Hepatocyte (in vitro differentiated cells): ENCODE measurements around the gene EARS2. TPM values are rescaled to one million over a fixed set of nuclear protein-coding genes. Genes with fewer than 3 reads are reported as not detected.

Experiments
- DNase-seq: peaks from one replicate; pipeline ENCODE4 v3.0.0-alpha.2; 2016; ENCODE audit warnings: low spot score
- H2AFZ ChIP-seq: fragments of 200-600 bp; sonication (generic); 2 replicates; pipeline ENCODE4 v1.6.0; 2016; ENCODE audit warnings: antibody characterized with exemption, mild to moderate bottlenecking
- H3K27ac ChIP-seq: fragments of 200-600 bp; sonication (generic); 2 replicates; pipeline ENCODE4 v1.5.1; 2016; ENCODE audit warnings: mild to moderate bottlenecking
- H3K27me3 ChIP-seq: fragments of 200-600 bp; sonication (generic); 2 replicates; pipeline ENCODE4 v1.6.1; 2016
- H3K36me3 ChIP-seq: fragments of 200-600 bp; sonication (generic); replicated peaks from 2 replicates; pipeline ENCODE4 v1.5.1; 2016; ENCODE audit warnings: low read depth; ENCODE audit not compliant: insufficient read depth
- H3K4me1 ChIP-seq: fragments of 200-600 bp; sonication (generic); 2 replicates; pipeline ENCODE4 v1.5.1; 2016; ENCODE audit warnings: mild to moderate bottlenecking, moderate library complexity; ENCODE audit not compliant: insufficient read depth
- H3K4me2 ChIP-seq: fragments of 200-600 bp; sonication (generic); 2 replicates; pipeline ENCODE4 v1.6.0; 2016
- H3K4me3 ChIP-seq: fragments of 200-600 bp; sonication (generic); 2 replicates; pipeline ENCODE4 v1.5.1; 2016; ENCODE audit warnings: mild to moderate bottlenecking
- H3K79me2 ChIP-seq: fragments of 200-600 bp; sonication (generic); 2 replicates; pipeline ENCODE4 v1.6.0; 2017; ENCODE audit warnings: mild to moderate bottlenecking
- H3K9me2 ChIP-seq: fragments of 200-600 bp; sonication (generic); replicated peaks from 2 replicates; pipeline ENCODE4 v1.6.0; 2017; ENCODE audit warnings: mild to moderate bottlenecking; ENCODE audit not compliant: insufficient read depth
- H3K9me3 ChIP-seq: fragments of 200-600 bp; sonication (generic); 2 replicates; pipeline ENCODE4 v1.5.1; 2016; ENCODE audit warnings: low read depth, mild to moderate bottlenecking
- H4K20me1 ChIP-seq: fragments of 200-600 bp; sonication (generic); 2 replicates; pipeline ENCODE4 v1.6.0; 2016; ENCODE audit warnings: mild to moderate bottlenecking; ENCODE audit not compliant: insufficient read depth, poor library complexity, severe bottlenecking
- EZH2 ChIP-seq: fragments of 200-600 bp; sonication (generic); IDR thresholded peaks from 2 replicates; pipeline ENCODE4 v1.6.1; 2016; ENCODE audit warnings: antibody characterized with exemption, mild to moderate bottlenecking, borderline replicate concordance
- EZH2phosphoT487 ChIP-seq: fragments of 200-600 bp; sonication (generic); IDR thresholded peaks from one replicate; pipeline ENCODE4 v1.6.1; 2018; ENCODE audit warnings: antibody characterized with exemption, mild to moderate bottlenecking, low read depth, moderate library complexity; ENCODE audit not compliant: unreplicated experiment, severe bottlenecking
- WGBS: methylation state at CpG from one replicate; pipeline ENCODE4 v1.1.6; 2016; ENCODE audit warnings: low lambda C conversion rate; ENCODE audit errors: missing lambda C conversion rate; 5-methylcytosine and 5-hydroxymethylcytosine counted together
- polyA plus RNA-seq: library from polyadenylated mRNA; unstranded; fragments of >200 nt; fragmentation: Nextera tagmentation; extraction: Ambion mirVana; gene quantifications from 2 replicates; pipeline ENCODE4 v1.2.1, GENCODE V29; 2016
- total RNA-seq: library from RNA; depleted of rRNA; stranded (reverse); fragments of >200 nt; gene quantifications from 2 replicates; pipeline ENCODE4 v1.2.3, GENCODE V29; 2014
- TF ChIP-seq, protein P1 (sequence below): fragments of 200-600 bp; sonication (generic); IDR thresholded peaks from 2 replicates; pipeline ENCODE4 v1.5.1; 2016; ENCODE audit warnings: antibody characterized with exemption, mild to moderate bottlenecking; ENCODE audit not compliant: poor library complexity

EARS2 gene
- total and polyA plus RNA-seq, 2 experiments from 2014 or later, result 25.2 to 26.5 TPM

DNA sequence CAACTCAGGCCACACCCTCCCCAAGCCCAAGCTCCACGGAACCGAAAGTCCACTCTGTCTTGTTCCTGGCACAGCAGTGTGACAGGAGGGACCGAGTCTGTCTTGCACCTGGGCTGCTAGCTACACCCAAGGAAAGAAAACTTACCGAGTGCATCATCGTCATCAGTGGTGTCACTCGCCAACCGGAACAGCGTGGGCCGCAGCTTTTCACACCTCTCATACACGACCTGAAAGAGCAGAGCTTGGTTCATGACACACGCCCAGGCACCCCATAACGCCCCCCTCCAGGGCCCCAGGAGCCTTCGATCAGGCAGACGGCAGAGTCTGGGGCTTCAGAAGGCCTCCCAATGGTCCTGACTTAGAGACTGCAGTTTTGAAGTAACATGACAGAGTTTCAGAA, 74.4 kb downstream of the EARS2 start:
- Histone ChIP-seq H3K36me3 (no peaks in the 10 kb centered on the region), H3K9me2 (no peaks in the 10 kb centered on the region), H2AFZ (no peak overlapping the region), H3K27me3 (no peaks in the 10 kb centered on the region), H4K20me1 (no peaks in the 10 kb centered on the region), H3K9me3 (no peaks in the 10 kb centered on the region), H3K4me3 (no peak overlapping the region), H3K27ac (no peak overlapping the region), H3K4me1 (no peaks in the 10 kb centered on the region), H3K4me2 (no peak overlapping the region), H3K79me2 (no peaks in the 10 kb centered on the region)
- no peak for DNase-seq
- WGBS, result 93% methylated on average over 14 of the region's 14 CpGs
- TF ChIP-seq EZH2 (no peak), EZH2phosphoT487 (no peak)
- TF ChIP-seq, protein P1, sequence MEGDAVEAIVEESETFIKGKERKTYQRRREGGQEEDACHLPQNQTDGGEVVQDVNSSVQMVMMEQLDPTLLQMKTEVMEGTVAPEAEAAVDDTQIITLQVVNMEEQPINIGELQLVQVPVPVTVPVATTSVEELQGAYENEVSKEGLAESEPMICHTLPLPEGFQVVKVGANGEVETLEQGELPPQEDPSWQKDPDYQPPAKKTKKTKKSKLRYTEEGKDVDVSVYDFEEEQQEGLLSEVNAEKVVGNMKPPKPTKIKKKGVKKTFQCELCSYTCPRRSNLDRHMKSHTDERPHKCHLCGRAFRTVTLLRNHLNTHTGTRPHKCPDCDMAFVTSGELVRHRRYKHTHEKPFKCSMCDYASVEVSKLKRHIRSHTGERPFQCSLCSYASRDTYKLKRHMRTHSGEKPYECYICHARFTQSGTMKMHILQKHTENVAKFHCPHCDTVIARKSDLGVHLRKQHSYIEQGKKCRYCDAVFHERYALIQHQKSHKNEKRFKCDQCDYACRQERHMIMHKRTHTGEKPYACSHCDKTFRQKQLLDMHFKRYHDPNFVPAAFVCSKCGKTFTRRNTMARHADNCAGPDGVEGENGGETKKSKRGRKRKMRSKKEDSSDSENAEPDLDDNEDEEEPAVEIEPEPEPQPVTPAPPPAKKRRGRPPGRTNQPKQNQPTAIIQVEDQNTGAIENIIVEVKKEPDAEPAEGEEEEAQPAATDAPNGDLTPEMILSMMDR, result no peak

DNA sequence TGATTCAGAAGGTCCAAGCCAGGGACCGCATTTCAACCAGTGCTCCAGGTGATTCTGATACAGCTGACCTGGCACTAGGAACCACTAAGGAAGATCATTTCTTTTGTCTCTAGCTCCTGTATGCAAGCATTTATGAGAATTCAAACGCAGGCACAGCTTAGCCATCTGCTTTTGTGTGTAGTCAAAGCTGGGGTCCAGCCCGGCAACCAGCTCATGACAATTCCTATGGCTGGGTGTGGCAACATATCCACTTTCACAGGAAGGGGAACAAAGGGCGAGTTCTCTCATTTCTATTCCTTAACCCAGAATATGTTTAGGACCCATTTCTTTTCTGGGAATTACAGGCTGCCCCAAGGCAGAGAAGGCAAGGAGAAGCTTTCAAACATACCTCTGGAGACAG, 76.9 kb downstream of the EARS2 start:
- TF ChIP-seq EZH2phosphoT487 (no peak), EZH2 (no peak)
- TF ChIP-seq, protein P1, result no peak
- Histone ChIP-seq H3K27me3 (no peaks in the 10 kb centered on the region), H4K20me1 (no peaks in the 10 kb centered on the region), H3K4me1 (no peaks in the 10 kb centered on the region), H3K9me3 (no peaks in the 10 kb centered on the region), H3K27ac (no peak overlapping the region), H3K4me2 (no peak overlapping the region), H3K79me2 (no peaks in the 10 kb centered on the region), H3K4me3 (no peak overlapping the region), H3K36me3 (no peaks in the 10 kb centered on the region), H3K9me2 (no peaks in the 10 kb centered on the region), H2AFZ (no peak overlapping the region)
- no peak for DNase-seq
- WGBS, result 94% methylated on average over 4 of the region's 4 CpGs

DNA sequence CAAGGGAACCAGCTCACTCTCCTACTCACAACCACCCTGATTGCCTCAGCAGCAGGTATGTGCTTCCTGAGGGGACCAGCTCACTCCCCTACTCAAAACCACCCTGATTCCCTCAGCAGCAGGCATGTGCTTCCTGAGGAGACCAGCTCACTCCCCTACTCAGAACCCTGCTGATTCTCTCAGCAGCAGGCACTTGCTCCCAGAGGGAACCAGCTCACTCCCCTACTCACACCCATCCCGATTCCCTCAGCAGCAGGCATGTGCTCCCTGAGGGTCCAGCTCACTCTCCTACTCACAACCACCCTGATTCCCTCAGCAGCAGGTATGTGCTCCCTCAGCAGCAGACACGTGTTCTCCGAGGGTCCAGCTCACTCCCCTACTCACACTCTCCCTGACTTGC, 78.0 kb downstream of the EARS2 start:
- no peaks in the 10 kb centered on the region for H4K20me1 ChIP-seq
- H3K4me3 ChIP-seq, result no peak overlapping the region
- no peaks in the 10 kb centered on the region for H3K9me3 ChIP-seq
- WGBS, result 96% methylated on average over 2 of the region's 3 CpGs
- no peak overlapping the region for H3K4me2 ChIP-seq
- no peaks in the 10 kb centered on the region for H3K27me3 ChIP-seq
- no peak overlapping the region for H2AFZ ChIP-seq
- TF ChIP-seq EZH2phosphoT487 (no peak), EZH2 (no peak)
- TF ChIP-seq, protein P1, result no peak
- H3K4me1 ChIP-seq, result no peaks in the 10 kb centered on the region
- no peaks in the 10 kb centered on the region for H3K9me2 ChIP-seq
- no peak for DNase-seq
- H3K79me2 ChIP-seq, result no peaks in the 10 kb centered on the region
- H3K36me3 ChIP-seq, result no peaks in the 10 kb centered on the region
- no peak overlapping the region for H3K27ac ChIP-seq

DNA sequence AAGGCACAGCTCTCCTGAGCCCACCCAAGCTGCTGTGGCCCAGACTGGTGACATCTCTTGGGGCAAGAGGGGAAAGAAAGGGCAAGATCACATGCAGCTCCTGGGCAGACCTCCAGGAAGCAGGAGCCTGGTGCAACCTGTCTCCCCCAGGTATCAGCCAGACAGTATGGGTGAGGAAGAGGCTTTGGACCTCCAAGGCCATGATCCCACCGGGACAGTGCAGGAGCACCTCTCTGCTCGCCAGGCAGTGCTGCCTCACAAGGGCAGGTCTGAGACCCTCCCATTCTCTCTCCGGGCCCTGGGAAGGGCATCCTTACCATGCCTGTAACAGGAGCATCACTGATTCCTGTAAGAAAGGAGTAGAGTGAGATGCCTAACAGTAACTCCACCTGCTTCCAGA, 78.6 kb downstream of the EARS2 start:
- Histone ChIP-seq H3K9me3 (no peaks in the 10 kb centered on the region), H3K79me2 (no peaks in the 10 kb centered on the region), H3K27me3 (no peaks in the 10 kb centered on the region), H3K27ac (no peak overlapping the region), H4K20me1 (no peaks in the 10 kb centered on the region), H2AFZ (no peak overlapping the region), H3K4me2 (no peak overlapping the region), H3K36me3 (no peaks in the 10 kb centered on the region), H3K4me1 (no peaks in the 10 kb centered on the region), H3K9me2 (no peaks in the 10 kb centered on the region), H3K4me3 (no peak overlapping the region)
- TF ChIP-seq, protein P1, result no peak
- no peak for DNase-seq
- WGBS, result 100% methylated on average over 3 of the region's 3 CpGs
